HepG2 (cell line): ENCODE results near the gene DCTN1. TPM values are rescaled to one million over a fixed set of nuclear protein-coding genes. Genes with fewer than 3 reads are reported as not detected.
"Not testable (repeated sequence)": the region's sequence is repeated elsewhere in the genome, so short reads cannot be mapped to it uniquely, and the experiment has no call there.

Source experiments
- ATAC-seq: fragments of 200-7000 bp; cut with Tn5 transposase; 3 replicates; pipeline ENCODE4 v1.9.1; 2020; ENCODE audit warnings: mild to moderate bottlenecking, moderate library complexity
- BruUV-seq: library from RNA; stranded (reverse); fragments of 400-500 nt; replicated peaks from 2 replicates; lab custom pipeline; 2021; lab: Mats Ljungman, UMichigan
- CTCF ChIA-PET: fragments of 300-600 bp; formaldehyde crosslinking; extraction: SDS; loops from one replicate; lab custom pipeline; 2021; ENCODE audit warnings: low total read pairs, inconsistent platforms, low intra/inter-chr PET ratio; lab: Yijun Ruan, JAX
- POLR2A ChIA-PET: fragments of 350-600 bp; sonication (Branson Sonifier 250); formaldehyde crosslinking; loops from one replicate; lab custom pipeline; 2020; ENCODE audit warnings: antibody characterized with exemption, inconsistent platforms; lab: Yijun Ruan, JAX
- DNase-seq: peaks from one replicate; pipeline ENCODE4 v3.0.0-alpha.2; 2015; ENCODE audit warnings: low spot score
- FAIRE-seq: peaks from 3 replicates; lab custom pipeline; 2011; peaks lifted over from hg19 to GRCh38; lab: Jason Lieb, UNC
- H2AFZ ChIP-seq: one replicate; pipeline ENCODE4 v1.6.1; 2011; ENCODE audit warnings: low read length, inconsistent platforms
- H3K27ac ChIP-seq: fragments of 300-600 bp; 3 replicates; pipeline ENCODE4 v1.8.0; 2011; ENCODE audit warnings: mixed run types, mild to moderate bottlenecking, mixed read lengths, low read length, inconsistent platforms; ENCODE audit not compliant: insufficient read depth; ENCODE audit errors: extremely low read length
- H3K27me3 ChIP-seq, 2 experiments: fragments of 200-600 bp in 1 of 2; 2 replicates in 1 of 2; 3 replicates in 1 of 2; pipeline versions ENCODE4 v1.6.0 to v1.8.0; 2011; ENCODE audit warnings: low read length in 2 of 2, mild to moderate bottlenecking in 2 of 2, moderate library complexity in 2 of 2, inconsistent platforms in 1 of 2; ENCODE audit not compliant: insufficient read depth in 2 of 2, control insufficient read depth in 1 of 2
- H3K36me3 ChIP-seq, 2 experiments: fragments of 200-600 bp in 1 of 2; replicated peaks in 1 of 2; 2 replicates in 1 of 2; 3 replicates in 1 of 2; pipeline versions ENCODE4 v1.5.1 to v1.8.0; 2011; ENCODE audit warnings: low read length in 2 of 2, inconsistent platforms in 1 of 2; ENCODE audit not compliant: insufficient read depth in 2 of 2, control insufficient read depth in 1 of 2
- H3K4me1 ChIP-seq: 2 replicates; pipeline ENCODE4 v1.5.1; 2012; ENCODE audit warnings: low read length, inconsistent platforms; ENCODE audit not compliant: insufficient read depth
- H3K4me2 ChIP-seq: 2 replicates; pipeline ENCODE4 v1.6.0; 2011; ENCODE audit warnings: low read depth, low read length, inconsistent platforms
- H3K4me3 ChIP-seq, 3 experiments: fragments of 200-600 bp in 1 of 3; sonication (generic), shearing (Covaris generic) in 1 of 3; replicated peaks in 1 of 3; 2 replicates each; pipeline ENCODE4 v1.5.1; 2011 to 2016; ENCODE audit warnings: low read length in 3 of 3, inconsistent platforms in 2 of 3, low read depth in 2 of 3, mild to moderate bottlenecking in 2 of 3, control low read depth in 1 of 3, mixed read lengths in 1 of 3; ENCODE audit not compliant: insufficient read depth in 1 of 3
- H3K79me2 ChIP-seq: one replicate; pipeline ENCODE4 v1.6.1; 2011; ENCODE audit warnings: low read length, inconsistent platforms; ENCODE audit not compliant: insufficient read depth
- H3K9ac ChIP-seq: 2 replicates; pipeline ENCODE4 v1.6.0; 2011; ENCODE audit warnings: mild to moderate bottlenecking, low read depth, low read length, inconsistent platforms; ENCODE audit not compliant: insufficient read depth
- H3K9me3 ChIP-seq: 2 replicates; pipeline ENCODE4 v1.5.1; 2012; ENCODE audit warnings: mild to moderate bottlenecking, low read length
- H4K20me1 ChIP-seq: 2 replicates; pipeline ENCODE4 v1.6.0; 2011; ENCODE audit warnings: inconsistent platforms, mild to moderate bottlenecking, low read length, moderate library complexity; ENCODE audit not compliant: insufficient read depth
- ASH2L ChIP-seq: fragments of 300-600, 200-600 bp; sonication (generic); IDR thresholded peaks from 2 replicates; pipeline ENCODE4 v1.7.0; 2017; ENCODE audit warnings: low read depth, mild to moderate bottlenecking, moderate library complexity, mixed read lengths, low read length; ENCODE audit not compliant: insufficient read length
- FOXO1 ChIP-seq: sonication (generic); formaldehyde crosslinking; IDR thresholded peaks from 2 replicates; pipeline ENCODE4 v1.4.0; 2020; ENCODE audit warnings: missing genetic modification reagents
- HNRNPH1 ChIP-seq: fragments of 200-400 bp; formaldehyde crosslinking; optimal IDR thresholded peaks from 2 replicates; pipeline ENCODE3; 2017; ENCODE audit warnings: mild to moderate bottlenecking, low read depth, low read length
- KDM2A ChIP-seq: sonication (generic); formaldehyde crosslinking; IDR thresholded peaks from 2 replicates; pipeline ENCODE4 v1.4.0; 2020; ENCODE audit warnings: low read depth, missing genetic modification reagents, borderline replicate concordance
- MIER2 ChIP-seq: IDR thresholded peaks from 2 replicates; pipeline ENCODE4 v1.6.1; 2016; ENCODE audit warnings: missing biosample characterization, missing genetic modification reagents
- NPAS2 ChIP-seq: sonication (generic); formaldehyde crosslinking; IDR thresholded peaks from 2 replicates; pipeline ENCODE4 v1.8.0; 2022; ENCODE audit warnings: mild to moderate bottlenecking, missing genetic modification reagents, borderline replicate concordance
- RAD21 ChIP-seq: fragments of 450-650 bp; formaldehyde crosslinking; IDR thresholded peaks from 2 replicates; pipeline ENCODE4 v1.5.0; 2020; ENCODE audit warnings: mild to moderate bottlenecking
- SALL1 ChIP-seq: sonication (generic); formaldehyde crosslinking; IDR thresholded peaks from 2 replicates; pipeline ENCODE4 v1.8.0; 2022; ENCODE audit warnings: mild to moderate bottlenecking, missing genetic modification reagents
- TEAD3 ChIP-seq: optimal IDR thresholded peaks from 2 replicates; pipeline ENCODE3; 2016; ENCODE audit warnings: borderline replicate concordance
- XRCC5 ChIP-seq: fragments of 200-400 bp; formaldehyde crosslinking; optimal IDR thresholded peaks from 2 replicates; pipeline ENCODE3; 2017; ENCODE audit warnings: mild to moderate bottlenecking, low read length
- ZNF33A ChIP-seq: sonication (generic); formaldehyde crosslinking; IDR thresholded peaks from 2 replicates; pipeline ENCODE4 v1.5.1; 2020; ENCODE audit warnings: missing genetic modification reagents, mild to moderate bottlenecking, moderate library complexity, borderline replicate concordance
- ZNF34 ChIP-seq: sonication (generic); formaldehyde crosslinking; IDR thresholded peaks from 2 replicates; pipeline ENCODE4 v1.4.0; 2020; ENCODE audit warnings: mild to moderate bottlenecking, missing genetic modification reagents, borderline replicate concordance
- ZNF430 ChIP-seq: sonication (generic); formaldehyde crosslinking; IDR thresholded peaks from 2 replicates; pipeline ENCODE4 v1.9.0; 2021; ENCODE audit warnings: mild to moderate bottlenecking, missing genetic modification reagents
- ZNF605 ChIP-seq: sonication (generic); formaldehyde crosslinking; IDR thresholded peaks from 2 replicates; pipeline ENCODE4 v1.8.0; 2022; ENCODE audit warnings: mild to moderate bottlenecking, missing genetic modification reagents
- ZNF746 ChIP-seq: sonication (generic); formaldehyde crosslinking; IDR thresholded peaks from 2 replicates; pipeline ENCODE4 v1.8.0; 2022; ENCODE audit warnings: mild to moderate bottlenecking, missing genetic modification reagents
- ZNF816 ChIP-seq: sonication (generic); formaldehyde crosslinking; IDR thresholded peaks from 2 replicates; pipeline ENCODE4 v1.8.0; 2022; ENCODE audit warnings: missing genetic modification reagents, mild to moderate bottlenecking, borderline replicate concordance
- WGBS: methylation state at CpG from one replicate; pipeline ENCODE4 v1.1.6; 2017; ENCODE audit warnings: low lambda C conversion rate; 5-methylcytosine and 5-hydroxymethylcytosine counted together
- in situ Hi-C: cut with HindIII; loops from 2 replicates; pipeline ENCODE4 v1.10.0; 2017; ENCODE audit warnings: low pct_unique_long_range_greater_than_20kb; ENCODE audit not compliant: extremely low pct_ligation_motif_present
- intact Hi-C: fragments of 100-400 bp; cut with micrococcal nuclease; formaldehyde crosslinking; loops from one replicate; pipeline ENCODE4 v1.10.0; 2022; ENCODE audit not compliant: unreplicated experiment
- polyA plus RNA-seq, 8 experiments: library from polyadenylated mRNA; depleted of rRNA in 3 of 8; stranded (reverse) in 7 of 8; unstranded in 1 of 8; fragments of >200 nt; fragmentation: Illumina TruSeq in 4 of 8; extraction: Trizol in 4 of 8; gene quantifications; 2 replicates each; pipeline versions ENCODE4 v1.2.1 to v1.2.3, GENCODE V29; 2011 to 2016; ENCODE audit warnings: low read depth in 4 of 8, missing spikeins in 1 of 8, mixed read lengths in 1 of 8; ENCODE audit not compliant: insufficient read depth in 1 of 8
- total RNA-seq, 5 experiments: library from RNA; depleted of rRNA; stranded (reverse); fragments of >200 nt; fragmentation: Illumina TruSeq; extraction: Trizol; gene quantifications; 2 replicates each; pipeline ENCODE4 v1.2.3, GENCODE V29; 2016; ENCODE audit warnings: low read depth in 1 of 5
- TF ChIP-seq, protein P1 (sequence below): IDR thresholded peaks from 2 replicates; pipeline ENCODE4 v1.6.1; 2018; ENCODE audit warnings: missing genetic modification reagents, mild to moderate bottlenecking, missing compliant biosample characterization

DCTN1 gene
- total and polyA plus RNA-seq, 2 of the 13 experiments (the other 11 are each of a cell fraction or from before 2014, with no cell fraction given) = 73.2 to 122 TPM

GRCh38 chr2:74336227-74336626 lies 43.9 kb downstream of the DCTN1 start:
- H3K9ac ChIP-seq, H4K20me1 ChIP-seq, intact Hi-C loops, H3K79me2 ChIP-seq, FAIRE-seq, H3K4me3 ChIP-seq, BruUV-seq, H3K27ac ChIP-seq, H3K9me3 ChIP-seq, H3K4me1 ChIP-seq, POLR2A ChIA-PET, ATAC-seq, DNase-seq, H2AFZ ChIP-seq, CTCF ChIA-PET, H3K4me2 ChIP-seq, H3K27me3 ChIP-seq, H3K36me3 ChIP-seq: not testable (repeated sequence)
- in situ Hi-C loops = loop anchor here (5.0 kb wide), 1 partner anchor 74 kb away; no protein-coding TSS in a partner anchor
- WGBS = 5% methylated on average over 2 of the region's 2 CpGs

DNA sequence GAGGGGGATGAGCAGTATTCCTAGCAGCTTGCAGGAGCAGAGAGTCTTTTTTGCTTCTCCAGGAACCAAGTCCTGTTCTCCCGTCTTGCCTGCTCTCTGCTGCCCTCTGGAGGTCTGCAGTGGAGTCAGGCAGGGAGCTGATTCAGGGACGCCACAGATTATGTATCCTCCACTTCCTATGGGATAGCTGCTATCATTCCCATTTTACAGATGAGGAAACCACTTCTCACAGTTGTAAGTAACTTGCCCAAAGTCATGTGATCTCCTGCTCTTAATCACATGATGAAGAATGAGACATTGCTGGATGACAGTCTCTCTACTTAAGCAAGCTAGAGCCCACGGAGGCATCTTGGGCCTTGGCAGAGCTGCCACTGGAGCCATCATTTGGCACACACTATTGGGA lies 45.2 kb downstream of the DCTN1 start:
- WGBS = 27% methylated on average over 3 of the region's 3 CpGs
- no peaks in the 10 kb centered on the region for H3K9me3 ChIP-seq
- peak; percentile 89 for ATAC-seq
- no peaks in the 10 kb centered on the region for H3K4me1 ChIP-seq
- CTCF ChIA-PET = interaction anchor here (0.8 to 1.5 kb wide), 7 partner anchors 57 to 511 kb away, joined by 3 to 25 read pairs (median 4); no protein-coding TSS in a partner anchor
- H4K20me1 ChIP-seq = no peaks in the 10 kb centered on the region
- DNase-seq = peak; percentile 59
- H2AFZ ChIP-seq = no peak overlapping the region
- H3K9ac ChIP-seq = no peak overlapping the region
- POLR2A ChIA-PET = no interaction called here
- H3K27ac ChIP-seq = no peak overlapping the region
- H3K27me3 ChIP-seq = no peaks in the 10 kb centered on the region
- intact Hi-C loops = loop anchor here (1.0 to 5.0 kb wide), 3 partner anchors 57 to 84 kb away; no protein-coding TSS in a partner anchor
- H3K79me2 ChIP-seq = no peaks in the 10 kb centered on the region
- H3K4me3 ChIP-seq = no peak overlapping the region
- no peaks in the 10 kb centered on the region for H3K36me3 ChIP-seq
- FAIRE-seq = peak; percentile 87
- no TSS peak for BruUV-seq
- H3K4me2 ChIP-seq = no peak overlapping the region
- in situ Hi-C loops = loop anchor here (5.0 kb wide), 1 partner anchor 73 kb away; no protein-coding TSS in a partner anchor
- TF ChIP-seq ZNF34 = no peak
- 0 out of 2 replicates have a peak, but pooled peaks have one; percentile 28 for TF ChIP-seq ZNF605 (CRISPR knock-in tag)
- 0 out of 2 replicates have a peak, but pooled peaks have one; percentile 16 for TF ChIP-seq FOXO1 (CRISPR knock-in tag)
- peak; percentile 17 for TF ChIP-seq TEAD3 (CRISPR knock-in tag)
- peak; percentile 63; the same call in 1 of the 2 replicates for TF ChIP-seq KDM2A (CRISPR knock-in tag)
- 0 out of 2 replicates have a peak, but pooled peaks have one; percentile 15 for TF ChIP-seq MIER2 (CRISPR knock-in tag)
- TF ChIP-seq RAD21 (CRISPR knock-in tag) = peak; percentile 65
- no peak for TF ChIP-seq ZNF33A (CRISPR knock-in tag)
- TF ChIP-seq ZNF816 (CRISPR knock-in tag) = no peak
- peak; percentile 25; the same call in 1 of the 2 replicates for TF ChIP-seq SALL1 (CRISPR knock-in tag)
- no peak for TF ChIP-seq HNRNPH1
- TF ChIP-seq NPAS2 = no peak
- peak; percentile 77 for TF ChIP-seq XRCC5
- TF ChIP-seq ASH2L = no peak
- 0 out of 2 replicates have a peak, but pooled peaks have one; percentile 30 for TF ChIP-seq ZNF430 (CRISPR knock-in tag)
- TF ChIP-seq ZNF746 (CRISPR knock-in tag) = no peak
- TF ChIP-seq, protein P1, sequence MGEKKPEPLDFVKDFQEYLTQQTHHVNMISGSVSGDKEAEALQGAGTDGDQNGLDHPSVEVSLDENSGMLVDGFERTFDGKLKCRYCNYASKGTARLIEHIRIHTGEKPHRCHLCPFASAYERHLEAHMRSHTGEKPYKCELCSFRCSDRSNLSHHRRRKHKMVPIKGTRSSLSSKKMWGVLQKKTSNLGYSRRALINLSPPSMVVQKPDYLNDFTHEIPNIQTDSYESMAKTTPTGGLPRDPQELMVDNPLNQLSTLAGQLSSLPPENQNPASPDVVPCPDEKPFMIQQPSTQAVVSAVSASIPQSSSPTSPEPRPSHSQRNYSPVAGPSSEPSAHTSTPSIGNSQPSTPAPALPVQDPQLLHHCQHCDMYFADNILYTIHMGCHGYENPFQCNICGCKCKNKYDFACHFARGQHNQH (CRISPR knock-in tag) = no peak
